Smooth muscle cell of the brain vasculature (primary cell): ENCODE data around the gene CDK5.
"Not testable (repeated sequence)": the region's sequence is repeated elsewhere in the genome, so short reads cannot be mapped to it uniquely, and the experiment has no call there.

Experiments used
- DNase-seq: peaks from one replicate; pipeline ENCODE4 v3.0.0-alpha.2; 2012; ENCODE audit warnings: low read depth, low spot score

Gene CDK5

GRCh38 chr7:151057989-151058780 lies 488 bp upstream of the CDK5 start:
- peak; percentile 99 for DNase-seq

- no peak for DNase-seq
Observed at GRCh38 chr7:151056666-151057505, 811 bp downstream of the CDK5 start.

GRCh38 chr7:151056283-151056665 lies 1.4 kb downstream of the CDK5 start:
- DNase-seq = no peak

- DNase-seq = no peak
Observed at GRCh38 chr7:151053751-151054150, 3.9 kb downstream of the CDK5 start.

GRCh38 chr7:151053096-151053495 lies 4.6 kb downstream of the CDK5 start:
- DNase-seq = no peak

- DNase-seq = no peak
Observed at GRCh38 chr7:151051108-151051507, 6.6 kb downstream of the CDK5 start.

- DNase-seq = no peak
Observed at GRCh38 chr7:151048911-151049463, 8.7 kb downstream of the CDK5 start.

- DNase-seq = no peak
Observed at GRCh38 chr7:151047976-151048815, 9.5 kb downstream of the CDK5 start, which contains the start of gene ASIC3. ASIC3 (plus strand) TSS chr7:151048531; CDS start chr7:151048886, 355 bp downstream.

GRCh38 chr7:151046603-151047573 lies 10.8 kb downstream of the CDK5 start:
- DNase-seq = no peak

- DNase-seq = no peak
Observed at GRCh38 chr7:151045967-151046366, 11.7 kb downstream of the CDK5 start.

GRCh38 chr7:151045262-151045661 lies 12.4 kb downstream of the CDK5 start:
- DNase-seq = no peak

- DNase-seq = no peak
Observed at GRCh38 chr7:151043959-151044358, 13.7 kb downstream of the CDK5 start.

- DNase-seq = not testable (repeated sequence)
Observed at GRCh38 chr7:151043449-151043848, 14.2 kb downstream of the CDK5 start.

- no peak for DNase-seq
Observed at GRCh38 chr7:151040616-151041375, 16.9 kb downstream of the CDK5 start.

- DNase-seq = no peak
Observed at GRCh38 chr7:151039850-151040548, 17.7 kb downstream of the CDK5 start.

GRCh38 chr7:151038951-151039849 lies 18.5 kb downstream of the CDK5 start:
- DNase-seq = peak; percentile 49

- DNase-seq = no peak
Observed at GRCh38 chr7:151035902-151036301, 21.8 kb downstream of the CDK5 start.
